Heart left ventricle (tissue), 16 donors: Measurements from ENCODE around the gene CNFN. TPM values are rescaled to one million over a fixed set of nuclear protein-coding genes. Genes with fewer than 3 reads are reported as not detected.
A peak's percentile ranks its signal among the peaks of the same experiment; 100 is the strongest.
"Not testable (repeated sequence)": the region's sequence is repeated elsewhere in the genome, so short reads cannot be mapped to it uniquely, and the experiment has no call there.

Experiments used
- ATAC-seq, 4 donors: fragments of 200-7000 bp; cut with Tn5 transposase; one replicate each; pipeline ENCODE4 v1.9.1; 2020 to 2022; ENCODE audit warnings: moderate library complexity in 4 of 4, mild to moderate bottlenecking in 3 of 4, moderate number of reproducible peaks in 1 of 4
- DNase-seq, 5 donors: peaks; one replicate each; pipeline ENCODE4 v3.0.0-alpha.2; 2020
- H3K27ac ChIP-seq, 12 donors: fragments of 200-600 bp; sonication (generic) in 4 of 12; one replicate each; pipeline versions ENCODE4 v1.5.0 to v1.8.0; 2016 to 2022; ENCODE audit warnings: mild to moderate bottlenecking in 2 of 12
- H3K27me3 ChIP-seq, 9 donors: fragments of 200-600 bp; sonication (generic) in 2 of 9; one replicate each; pipeline versions ENCODE4 v1.5.1 to v1.8.0; 2016 to 2022; ENCODE audit warnings: mild to moderate bottlenecking in 3 of 9
- H3K36me3 ChIP-seq, 9 donors: fragments of 200-600 bp; sonication (generic) in 2 of 9; one replicate each; pipeline versions ENCODE4 v1.5.0 to v1.8.0; 2018 to 2022; ENCODE audit warnings: mild to moderate bottlenecking in 2 of 9
- H3K4me1 ChIP-seq, 12 donors: fragments of 200-600 bp; sonication (generic) in 4 of 12; one replicate each; pipeline versions ENCODE4 v1.5.0 to v1.8.0; 2016 to 2022; ENCODE audit warnings: mild to moderate bottlenecking in 3 of 12
- H3K4me3 ChIP-seq, 12 donors: fragments of 200-600 bp; sonication (generic) in 4 of 12; one replicate each; pipeline versions ENCODE4 v1.5.0 to v1.8.0; 2017 to 2022; ENCODE audit warnings: mild to moderate bottlenecking in 9 of 12, moderate library complexity in 4 of 12
- H3K9me3 ChIP-seq, 12 donors: fragments of 200-600 bp; sonication (generic) in 4 of 12; one replicate each; pipeline versions ENCODE4 v1.5.0 to v1.8.0; 2016 to 2022; ENCODE audit warnings: mild to moderate bottlenecking in 1 of 12
- POLR2A ChIP-seq, 2 donors: fragments of 450-650 bp; IDR thresholded peaks; one replicate each; pipeline ENCODE4 v1.6.1; 2017; ENCODE audit warnings: antibody characterized with exemption in 2 of 2, mild to moderate bottlenecking in 2 of 2, moderate library complexity in 2 of 2
- WGBS, 4 donors: extraction: QIAGEN DNeasy Blood & Tissue Kit in 2 of 4; methylation state at CpG; one replicate each; pipeline versions ENCODE4 v1.1.5 to v1.1.7; 2013 to 2018; 5-methylcytosine and 5-hydroxymethylcytosine counted together
- intact Hi-C, 10 donors: fragments of 100-400 bp; cut with DNase I; formaldehyde crosslinking; loops; one replicate each; pipeline versions ENCODE4 v1.11.1 to v1.14.2; 2022
- microRNA-seq, 4 donors: library from miRNA; unstranded; fragments of <30 nt; microRNA quantifications; one replicate each; pipeline versions ENCODE4 to v1.2.0, GENCODE V29; 2017 to 2020
- polyA plus RNA-seq, 2 donors: library from polyadenylated mRNA; stranded (reverse); fragments of 200-250 nt; gene quantifications; one replicate each; pipeline ENCODE4 v1.2.3, GENCODE V29; 2013
- total RNA-seq, 9 donors: library from RNA; depleted of rRNA in 2 of 9; stranded (reverse); fragments of >200 nt in 2 of 9; fragmentation: NEBNext Ultra II Directional in 3 of 9; extraction: Animal tissue kit (Norgen Biotek cat#: 25700) in 3 of 9; gene quantifications; one replicate each; pipeline versions ENCODE4 v1.1.0 to v1.2.4, GENCODE V29; 2016 to 2023
- TF ChIP-seq, protein P1 (sequence below), 12 donors: fragments of 200-600 bp; sonication (generic) in 4 of 12; IDR thresholded peaks; one replicate each; pipeline versions ENCODE4 v1.5.0 to v1.8.0; 2018 to 2022; ENCODE audit warnings: antibody characterized with exemption in 12 of 12, mild to moderate bottlenecking in 5 of 12
- donor health status: ischemic (EF 13 %, LVEDD 7.1; RV severe dilation, severe dysfunction).
- donor health status: healthy with polysubstance abuse.
- donor health status: DM: no; HTN: yes; CAD: no.
- donor health status: DM: no; HTN: no; CAD: no.
- donor health status: ischemic (EF 25% LVEDD 6.9; RV normal size, moderate dysfunction).
- donor health status: ischemic (EF 25% LVEDD 5.7; RV mildly dilated, moderate dysfunction).
- donor health status: healthy.
- donor health status: DM: yes; HTN: yes; CAD: no.
- donor health status: ischemic (EF 35%, LVEDD 5.7; RV mildly dilated, moderate dysfunction).
- donor health status: nonischemic (EF 11% LVEDD 7.7; RV severe dilation, severe dysfunction).
- donor health status: DM: yes; HTN: yes; CAD: no.
- donor health status: PGD.
- donor health status: ischemic (EF 29% LVEDD 5.4; RV normal size, mild dysfunction).
- donor health status: nonischemic (EF 23%, LVEDD 6.1; RV moderate dilation, normal function).

The CNFN gene
- total and polyA plus RNA-seq, 11 donors = 0.62 to 2.9 (median 1.1) TPM; not detected in 5

DNA sequence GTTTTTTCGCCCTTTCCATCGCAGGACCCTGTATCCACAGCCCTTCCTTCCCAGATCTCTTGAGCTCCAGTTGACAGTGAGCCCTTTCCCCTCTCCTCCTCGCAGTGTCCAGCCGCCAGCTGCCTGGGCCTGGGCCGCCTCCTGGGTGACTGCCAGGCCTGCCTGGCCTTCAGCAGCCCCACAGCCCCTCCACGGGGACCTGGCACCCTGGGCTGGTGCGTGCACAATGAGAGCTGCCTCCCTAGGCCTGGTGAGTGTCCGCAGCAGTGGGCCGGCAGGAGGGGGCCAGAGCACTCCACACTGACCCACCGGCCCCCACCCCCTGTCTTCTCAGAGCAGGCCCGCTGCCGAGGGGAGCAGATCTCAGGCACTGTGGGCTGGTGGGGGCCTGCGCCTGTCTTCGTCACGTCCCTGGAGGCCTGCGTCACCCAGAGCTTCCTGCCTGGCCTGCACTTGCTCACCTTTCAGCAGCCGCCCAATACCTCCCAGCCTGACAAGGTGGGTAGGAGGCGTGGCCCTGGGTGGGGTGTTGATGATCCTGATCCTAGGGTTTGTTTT lies 45.7 kb downstream of the CNFN start:
- Histone ChIP-seq H3K4me1 (no peaks in the 10 kb centered on the region), H3K27me3 (no peaks in the 10 kb centered on the region), H3K36me3 (peaks cover 0 to 77% (median 50%) of the 10 kb centered on the region in 9 donors), H3K4me3 (no peak overlapping the region), H3K9me3 (no peaks in the 10 kb centered on the region), H3K27ac (no peak overlapping the region)
- TF ChIP-seq, protein P1, sequence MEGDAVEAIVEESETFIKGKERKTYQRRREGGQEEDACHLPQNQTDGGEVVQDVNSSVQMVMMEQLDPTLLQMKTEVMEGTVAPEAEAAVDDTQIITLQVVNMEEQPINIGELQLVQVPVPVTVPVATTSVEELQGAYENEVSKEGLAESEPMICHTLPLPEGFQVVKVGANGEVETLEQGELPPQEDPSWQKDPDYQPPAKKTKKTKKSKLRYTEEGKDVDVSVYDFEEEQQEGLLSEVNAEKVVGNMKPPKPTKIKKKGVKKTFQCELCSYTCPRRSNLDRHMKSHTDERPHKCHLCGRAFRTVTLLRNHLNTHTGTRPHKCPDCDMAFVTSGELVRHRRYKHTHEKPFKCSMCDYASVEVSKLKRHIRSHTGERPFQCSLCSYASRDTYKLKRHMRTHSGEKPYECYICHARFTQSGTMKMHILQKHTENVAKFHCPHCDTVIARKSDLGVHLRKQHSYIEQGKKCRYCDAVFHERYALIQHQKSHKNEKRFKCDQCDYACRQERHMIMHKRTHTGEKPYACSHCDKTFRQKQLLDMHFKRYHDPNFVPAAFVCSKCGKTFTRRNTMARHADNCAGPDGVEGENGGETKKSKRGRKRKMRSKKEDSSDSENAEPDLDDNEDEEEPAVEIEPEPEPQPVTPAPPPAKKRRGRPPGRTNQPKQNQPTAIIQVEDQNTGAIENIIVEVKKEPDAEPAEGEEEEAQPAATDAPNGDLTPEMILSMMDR (IDR thresholded peaks at IDR 0.05) = no peak
- TF ChIP-seq POLR2A (IDR thresholded peaks at IDR 0.05) = no peak
- DNase-seq (peak in 2 of 5 donors; percentile 15 to 48), ATAC-seq (peak in 1 of 4 donors; percentile 38)
- 84 to 90% (median 88%) methylated on average over 15 to 18 of the region's 18 CpGs for WGBS, 4 donors
- intact Hi-C loops = no loop called here

DNA sequence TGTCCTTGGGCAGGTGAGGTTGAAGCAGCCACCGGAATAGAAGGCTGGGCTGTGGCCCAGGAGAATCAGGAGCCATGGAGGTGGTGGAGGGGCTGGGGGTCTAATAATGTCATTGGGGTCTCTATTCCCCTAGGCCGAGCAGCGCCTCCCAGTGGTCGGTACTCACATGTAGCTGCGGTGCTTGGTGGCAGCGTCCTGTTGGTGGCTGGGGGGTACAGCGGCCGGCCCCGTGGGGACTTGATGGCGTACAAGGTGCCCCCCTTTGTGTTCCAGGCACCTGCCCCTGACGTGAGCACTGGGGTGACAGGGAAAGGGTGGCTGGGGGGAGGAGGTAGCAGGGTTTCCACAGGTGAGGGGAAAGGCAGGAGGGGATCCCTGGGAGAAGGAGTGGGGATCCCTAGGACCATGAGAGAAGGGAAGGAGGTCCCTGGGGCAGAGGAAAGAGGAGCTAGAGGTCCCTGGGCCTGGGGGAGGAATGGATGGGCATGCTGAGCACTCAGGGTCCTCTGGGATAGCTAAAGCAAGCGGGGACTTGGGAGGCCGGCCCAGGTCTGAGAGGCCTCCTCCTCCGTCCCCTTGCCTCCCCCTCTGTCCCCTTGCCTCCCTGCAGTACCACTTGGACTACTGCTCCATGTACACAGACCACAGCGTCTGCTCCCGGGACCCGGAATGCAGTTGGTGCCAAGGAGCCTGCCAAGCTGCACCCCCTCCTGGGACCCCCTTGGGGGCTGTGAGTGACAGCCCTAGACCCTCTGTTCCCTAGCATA lies 46.6 kb downstream of the CNFN start:
- Histone ChIP-seq H3K9me3 (no peaks in the 10 kb centered on the region), H3K36me3 (peaks cover 0 to 77% (median 53%) of the 10 kb centered on the region in 9 donors), H3K27ac (no peak overlapping the region), H3K4me1 (no peaks in the 10 kb centered on the region), H3K4me3 (no peak overlapping the region), H3K27me3 (no peaks in the 10 kb centered on the region)
- WGBS, 4 donors = 88 to 91% (median 89%) methylated on average over 14 to 17 of the region's 17 CpGs
- intact Hi-C loops = no loop called here
- DNase-seq (peak in 2 of 5 donors; percentile 21 to 48), ATAC-seq (peak in 1 of 4 donors; percentile 38)
- TF ChIP-seq, protein P1 (IDR thresholded peaks at IDR 0.05) = peak in 1 of 12 donors; percentile 11
- no peak for TF ChIP-seq POLR2A (IDR thresholded peaks at IDR 0.05)

DNA sequence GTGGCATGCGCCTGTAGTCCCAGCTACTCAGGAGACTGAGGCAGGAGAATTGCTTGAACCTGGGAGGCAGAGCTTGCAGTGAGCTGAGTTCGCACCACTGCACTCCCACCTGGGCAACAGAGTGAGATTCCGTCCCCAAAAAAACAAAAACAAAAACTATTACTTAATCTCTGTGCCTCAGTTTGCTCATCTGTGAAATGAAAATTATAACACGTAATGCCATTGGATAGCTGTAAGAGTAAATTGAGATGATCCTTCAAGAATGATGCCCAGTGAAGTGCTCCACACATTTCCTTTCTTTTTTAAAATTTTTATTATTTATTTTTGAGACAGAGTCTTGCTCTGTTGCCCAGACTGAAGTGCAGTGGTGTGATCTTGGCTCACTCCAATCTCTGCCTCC lies 50.2 kb downstream of the CNFN start:
- H3K4me3 ChIP-seq, intact Hi-C loops, H3K9me3 ChIP-seq, DNase-seq, H3K4me1 ChIP-seq, H3K27ac ChIP-seq, ATAC-seq, H3K27me3 ChIP-seq: not testable (repeated sequence)
- 94 to 98% (median 97%) methylated on average over 4 of the region's 4 CpGs for WGBS, 4 donors
- peaks cover 0 to 76% (median 54%) of the 10 kb centered on the region in 9 donors for H3K36me3 ChIP-seq

- H3K4me1 ChIP-seq, H3K27ac ChIP-seq, H3K9me3 ChIP-seq, H3K27me3 ChIP-seq, DNase-seq, ATAC-seq, intact Hi-C loops, H3K4me3 ChIP-seq: not testable (repeated sequence)
- 89 to 92% (median 90%) methylated on average over 7 of the region's 7 CpGs for WGBS, 4 donors
- peaks cover 0 to 70% (median 48%) of the 10 kb centered on the region in 9 donors for H3K36me3 ChIP-seq
These were observed 50.8 kb downstream of the CNFN start for GRCh38 chr19:42339126-42339860.

Small RNA genes within 50 kb of the gene (microRNA-seq; reads per million reads assigned to microRNA genes)
- 0 reads per million in 4 donors for gene MIR8077

Other genes with a start within 250 kb of the CNFN start
- gene DEDD2, start 172.6 kb downstream of the CNFN start, total RNA-seq = 10 to 100 TPM; 11.1 to 24.1 (median 17.2) TPM
- 10 to 100 TPM; 12.6 to 18.3 TPM for gene DEDD2, start 172.6 kb downstream of the CNFN start, polyA plus RNA-seq
- 1 to 10 TPM; 3.9 to 7.2 (median 5.8) TPM for gene ZNF526, start 170.0 kb downstream of the CNFN start, total RNA-seq
- gene ZNF526, start 170.0 kb downstream of the CNFN start, polyA plus RNA-seq = 1 to 10 TPM; 3.3 to 5.4 TPM
- gene GSK3A, start 147.7 kb downstream of the CNFN start, total RNA-seq = 10 to 100 TPM; 22.5 to 46.9 (median 36.8) TPM
- gene GSK3A, start 147.7 kb downstream of the CNFN start, polyA plus RNA-seq = 10 to 100 TPM; 51.6 to 76.5 TPM
- 10 to 100 TPM; 26.1 to 49.7 (median 35.5) TPM for gene ERF, start 135.2 kb downstream of the CNFN start, total RNA-seq
- 10 to 100 TPM; 31.9 to 45.4 TPM for gene ERF, start 135.2 kb downstream of the CNFN start, polyA plus RNA-seq
- gene CIC, start 121.0 kb downstream of the CNFN start, total RNA-seq = 10 to 100 TPM; 25.5 to 54.8 (median 35.8) TPM
- gene CIC, start 121.0 kb downstream of the CNFN start, polyA plus RNA-seq = 10 to 100 TPM; 27.1 to 27.5 TPM
- under 1 TPM in 3 of 9 donors, not detected in 6; 0.16 to 0.53 (median 0.40) TPM for gene PRR19, start 88.2 kb downstream of the CNFN start, total RNA-seq
- under 1 TPM in 1 of 2 donors, not detected in 1; 0.17 TPM for gene PRR19, start 88.2 kb downstream of the CNFN start, polyA plus RNA-seq
- gene PAFAH1B3, start 87.7 kb downstream of the CNFN start, total RNA-seq = 1 to 10 TPM; 1.8 to 9.4 (median 2.5) TPM
- gene PAFAH1B3, start 87.7 kb downstream of the CNFN start, polyA plus RNA-seq = 1 to 10 TPM; 4.9 to 9.5 TPM
- under 1 TPM in 2 of 9 donors, not detected in 7; 0.16 to 0.27 TPM for gene TMEM145, start 77.0 kb downstream of the CNFN start, total RNA-seq
- gene TMEM145, start 77.0 kb downstream of the CNFN start, polyA plus RNA-seq = under 1 TPM; 0.11 to 0.18 TPM
- 10 to 100 TPM; 26.5 to 50.4 (median 36.6) TPM for gene MEGF8, start 64.7 kb downstream of the CNFN start, total RNA-seq
- 10 to 100 TPM; 22.8 to 23.1 TPM for gene MEGF8, start 64.7 kb downstream of the CNFN start, polyA plus RNA-seq
- gene LIPE, start 37.1 kb upstream of the CNFN start, total RNA-seq = 100 to 1,000 TPM in 1 of 9 donors, 10 to 100 TPM in 8; 34.7 to 111 (median 57.3) TPM
- 10 to 100 TPM; 47.1 to 67.1 TPM for gene LIPE, start 37.1 kb upstream of the CNFN start, polyA plus RNA-seq
- not detected for gene CXCL17, start 52.6 kb upstream of the CNFN start, total RNA-seq
- not detected for gene CXCL17, start 52.6 kb upstream of the CNFN start, polyA plus RNA-seq
- gene CEACAM1, start 138.2 kb upstream of the CNFN start, total RNA-seq = 1 to 10 TPM; 1.3 to 8.3 (median 2.5) TPM
- 1 to 10 TPM; 1.6 to 2.1 TPM for gene CEACAM1, start 138.2 kb upstream of the CNFN start, polyA plus RNA-seq
- under 1 TPM in 2 of 9 donors, not detected in 7; 0.10 to 0.56 TPM for gene CEACAM8, start 204.6 kb upstream of the CNFN start, total RNA-seq
- gene CEACAM8, start 204.6 kb upstream of the CNFN start, polyA plus RNA-seq = not detected